Measurements from ENCODE around the gene RPTOR. TPM values are rescaled to one million over a fixed set of nuclear protein-coding genes. Genes with fewer than 3 reads are reported as not detected.
A peak's percentile ranks its signal among the peaks of the same experiment; 100 is the strongest.

Gene RPTOR
- total and polyA plus RNA-seq, 2 experiments from 2014 or later = 13.2 to 37.9 TPM

GRCh38 chr17:80668375-80669148 is 123.9 kb downstream of the RPTOR start:
- H3K4me3 ChIP-seq = no peak overlapping the region
- H3K4me1 ChIP-seq (ENCODE audit: low read depth) = peaks cover 8% of the 10 kb centered on the region
- no peak for TF ChIP-seq CTCF (IDR thresholded peaks at IDR 0.05; ENCODE audit: low read depth, low read length)
- DNase-seq (ENCODE audit: low read depth in 1 of 2, low spot score in 1 of 2) = no peak
- H3K27ac ChIP-seq = no peak overlapping the region
- no peaks in the 10 kb centered on the region for H3K36me3 ChIP-seq
- H3K27me3 ChIP-seq = no peaks in the 10 kb centered on the region
- no peaks in the 10 kb centered on the region for H3K9me3 ChIP-seq (ENCODE audit: low read depth)

- Histone ChIP-seq H3K4me1 (ENCODE audit: low read depth) (no peaks in the 10 kb centered on the region), H3K36me3 (no peaks in the 10 kb centered on the region), H3K27ac (no peak overlapping the region), H3K4me3 (no peak overlapping the region), H3K9me3 (ENCODE audit: low read depth) (no peaks in the 10 kb centered on the region), H3K27me3 (no peaks in the 10 kb centered on the region)
- no peak for DNase-seq (ENCODE audit: low read depth in 1 of 2, low spot score in 1 of 2)
- TF ChIP-seq CTCF (IDR thresholded peaks at IDR 0.05; ENCODE audit: low read depth, low read length) = no peak
These were observed 126.6 kb downstream of the RPTOR start for GRCh38 chr17:80671039-80671824.

GRCh38 chr17:80671825-80672110 is 127.1 kb downstream of the RPTOR start:
- no peak for TF ChIP-seq CTCF (IDR thresholded peaks at IDR 0.05; ENCODE audit: low read depth, low read length)
- no peak for DNase-seq (ENCODE audit: low read depth in 1 of 2, low spot score in 1 of 2)

GRCh38 chr17:80673152-80673920 is 128.7 kb downstream of the RPTOR start:
- TF ChIP-seq CTCF (IDR thresholded peaks at IDR 0.05; ENCODE audit: low read depth, low read length) = no peak
- DNase-seq (ENCODE audit: low read depth in 1 of 2, low spot score in 1 of 2) = peak in 1 of 2 donors; percentile 35
- Histone ChIP-seq H3K4me1 (ENCODE audit: low read depth) (no peaks in the 10 kb centered on the region), H3K36me3 (no peaks in the 10 kb centered on the region), H3K27me3 (no peaks in the 10 kb centered on the region), H3K4me3 (no peak overlapping the region), H3K27ac (no peak overlapping the region), H3K9me3 (ENCODE audit: low read depth) (no peaks in the 10 kb centered on the region)

More at GRCh38 chr17:80671825-80672110, 127.1 kb downstream of the RPTOR start:
- Histone ChIP-seq H3K27ac (no peak overlapping the region), H3K4me1 (ENCODE audit: low read depth) (no peaks in the 10 kb centered on the region), H3K9me3 (ENCODE audit: low read depth) (no peaks in the 10 kb centered on the region), H3K4me3 (no peak overlapping the region), H3K27me3 (no peaks in the 10 kb centered on the region), H3K36me3 (no peaks in the 10 kb centered on the region)

GRCh38 chr17:80675438-80676095 is 130.9 kb downstream of the RPTOR start:
- no peak for DNase-seq (ENCODE audit: low read depth in 1 of 2, low spot score in 1 of 2)
- no peak for TF ChIP-seq CTCF (IDR thresholded peaks at IDR 0.05; ENCODE audit: low read depth, low read length)
- Histone ChIP-seq H3K27ac (no peak overlapping the region), H3K4me3 (no peak overlapping the region), H3K4me1 (ENCODE audit: low read depth) (no peaks in the 10 kb centered on the region), H3K27me3 (no peaks in the 10 kb centered on the region), H3K36me3 (no peaks in the 10 kb centered on the region), H3K9me3 (ENCODE audit: low read depth) (no peaks in the 10 kb centered on the region)

Measured in cardiac muscle cell (in vitro differentiated cells and primary cell).